Pons (tissue), 1 donor: Measurements from ENCODE around the gene COPRS.
A peak's percentile ranks its signal among the peaks of the same experiment; 100 is the strongest.

Experiments
- DNase-seq: peaks from one replicate; pipeline ENCODE4 v3.0.0-alpha.2; 2016; ENCODE audit warnings: low spot score

The COPRS gene, protein sequence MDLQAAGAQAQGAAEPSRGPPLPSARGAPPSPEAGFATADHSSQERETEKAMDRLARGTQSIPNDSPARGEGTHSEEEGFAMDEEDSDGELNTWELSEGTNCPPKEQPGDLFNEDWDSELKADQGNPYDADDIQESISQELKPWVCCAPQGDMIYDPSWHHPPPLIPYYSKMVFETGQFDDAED

DNA sequence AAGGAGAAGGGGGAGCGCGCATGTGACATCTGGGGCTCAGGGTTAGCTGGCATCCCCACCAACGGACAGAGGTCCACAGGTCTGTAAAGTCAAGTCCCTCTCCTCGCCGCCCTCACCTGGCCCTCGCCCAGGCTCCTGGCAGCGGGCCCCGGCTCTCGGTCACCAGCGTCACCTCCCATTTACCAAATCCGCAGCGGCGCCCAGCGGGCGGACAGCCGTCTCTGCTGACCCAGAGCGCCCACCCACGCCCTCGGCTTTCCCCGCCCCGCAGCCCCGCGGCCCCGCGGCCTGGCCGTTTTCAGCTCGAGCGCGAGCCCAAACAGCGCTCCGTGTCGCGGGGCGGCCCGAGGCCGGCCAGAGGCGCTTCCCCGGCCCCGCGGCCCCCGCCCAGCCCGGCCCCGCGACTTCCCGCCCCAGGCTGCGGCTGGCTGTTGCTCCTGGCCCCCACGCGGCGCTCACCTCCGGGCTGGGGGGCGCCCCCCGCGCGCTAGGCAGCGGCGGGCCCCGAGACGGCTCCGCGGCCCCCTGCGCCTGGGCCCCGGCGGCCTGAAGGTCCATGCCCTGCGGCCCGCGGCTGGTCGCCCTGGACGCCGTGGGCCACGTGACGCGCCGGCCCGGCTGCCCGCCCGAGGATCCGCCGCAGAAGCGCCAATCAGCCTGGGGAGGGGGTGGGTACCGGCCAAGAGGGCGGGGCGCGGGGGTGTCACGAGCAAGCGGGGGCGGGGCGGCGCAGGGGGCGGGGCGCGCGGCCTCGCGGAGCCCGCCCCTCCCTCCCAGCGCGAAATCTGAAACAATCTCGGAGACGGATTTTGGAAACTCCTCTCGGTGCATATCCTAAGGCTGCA, at the start of gene COPRS:
TSS of gene COPRS (minus strand) at position 603 of the 845 bp plus-strand sequence. CDS start at position 558, 45 bp downstream.
- peak; percentile 68 for DNase-seq

DNA sequence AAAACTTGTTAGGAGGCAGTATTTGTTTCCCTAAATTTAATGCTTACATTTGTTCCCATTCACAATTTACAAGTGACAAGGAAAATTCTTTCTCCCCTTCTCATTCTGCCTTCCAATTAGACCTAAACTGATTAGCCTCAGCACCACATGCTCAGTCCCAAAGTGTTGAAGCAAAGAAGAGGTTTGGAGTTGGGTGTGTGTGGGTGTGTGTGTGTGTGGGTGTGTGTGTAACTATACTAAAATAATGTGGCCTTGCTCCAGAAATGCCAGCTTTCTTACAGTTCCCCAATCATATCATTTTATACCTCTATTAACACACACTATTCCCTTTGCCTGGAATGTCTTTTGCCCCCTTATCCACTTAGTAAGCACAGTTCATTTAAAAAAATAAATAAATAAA, 49.3 kb upstream of the COPRS start:
- DNase-seq = no peak

DNA sequence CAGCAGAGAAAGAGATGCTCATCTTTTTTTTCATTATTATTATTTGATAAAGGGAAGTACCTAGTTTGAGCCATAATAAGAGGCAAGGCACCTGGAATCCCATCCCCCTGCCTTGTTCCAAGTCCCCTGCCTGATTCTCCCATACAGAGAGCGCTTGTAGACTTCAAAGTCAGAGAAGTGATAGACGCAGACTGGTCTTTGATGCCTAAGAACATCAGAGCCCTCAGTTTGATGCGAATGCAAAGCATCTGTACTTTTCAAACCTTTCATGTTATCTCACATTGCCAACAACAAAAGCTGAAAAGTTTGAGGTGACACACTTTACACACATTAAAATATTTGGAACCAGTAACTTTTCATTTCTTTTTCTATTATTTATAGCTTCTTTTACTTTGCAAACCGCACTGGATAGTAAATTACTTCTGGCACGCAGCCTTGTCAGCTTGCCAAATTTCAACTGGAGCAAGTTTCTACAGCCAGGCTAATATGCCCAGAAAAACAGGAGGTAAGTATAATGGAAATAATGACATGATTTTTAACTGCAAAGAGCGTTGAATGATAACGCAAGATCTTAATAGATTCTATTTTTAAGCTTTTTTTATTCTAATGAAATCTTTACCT, 48.4 kb upstream of the COPRS start:
- no peak for DNase-seq

DNA sequence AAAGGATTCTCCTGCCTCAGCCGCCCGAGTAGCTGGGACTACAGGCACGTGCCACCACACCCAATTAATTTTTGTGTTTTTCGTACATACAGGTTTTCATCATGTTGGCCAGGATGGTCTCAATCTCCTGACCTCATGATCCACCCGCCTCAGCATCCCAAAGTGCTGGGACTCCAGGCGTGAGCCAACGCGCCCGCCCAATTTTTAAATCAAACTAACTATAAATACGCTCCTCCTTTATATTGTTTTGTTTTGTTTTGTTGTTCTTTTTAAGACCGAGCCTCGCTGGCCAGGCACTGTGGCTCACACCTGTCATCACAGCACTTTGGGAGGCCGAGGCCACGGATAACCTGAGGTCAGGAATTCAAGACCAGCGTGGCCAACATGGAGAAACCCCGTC, 44.4 kb upstream of the COPRS start:
- no peak for DNase-seq

DNA sequence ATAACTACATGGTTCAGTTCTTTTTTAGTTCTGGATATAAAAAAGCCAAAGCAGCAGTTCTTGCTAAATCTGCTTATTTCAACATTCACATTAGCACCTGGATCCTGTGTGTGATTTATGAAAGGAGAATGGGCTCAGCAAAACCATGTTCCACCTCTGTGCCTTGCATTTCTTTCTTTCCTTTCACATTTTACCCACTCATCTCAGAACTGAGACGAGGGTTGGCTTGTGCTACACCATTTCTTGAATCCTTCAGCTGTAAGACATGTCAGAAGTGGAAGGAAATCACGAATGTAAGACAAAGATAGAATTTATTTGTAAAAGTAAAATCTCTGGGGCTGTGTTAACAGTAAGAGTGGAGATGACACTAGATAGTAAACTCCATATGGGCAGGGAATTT, 43.6 kb upstream of the COPRS start:
- no peak for DNase-seq

DNA sequence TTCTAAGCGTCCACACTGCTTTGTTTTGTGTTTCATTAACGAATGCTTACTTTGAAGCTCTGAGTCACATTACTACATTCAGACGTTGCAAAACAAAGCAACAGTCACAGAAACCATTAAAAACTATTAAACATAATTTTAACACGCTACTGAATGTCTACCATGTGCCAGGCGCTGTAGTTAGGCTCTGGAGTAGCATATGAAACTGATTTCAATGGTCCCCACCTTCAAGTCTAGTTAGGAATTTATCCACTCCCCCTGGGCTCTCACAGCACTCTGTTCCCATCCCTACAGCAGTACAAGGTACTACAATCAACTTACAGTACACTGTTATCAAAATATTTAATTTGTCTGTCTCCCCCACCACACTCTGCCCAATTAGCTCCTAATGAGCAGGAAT, 41.8 kb upstream of the COPRS start:
- DNase-seq = no peak

DNA sequence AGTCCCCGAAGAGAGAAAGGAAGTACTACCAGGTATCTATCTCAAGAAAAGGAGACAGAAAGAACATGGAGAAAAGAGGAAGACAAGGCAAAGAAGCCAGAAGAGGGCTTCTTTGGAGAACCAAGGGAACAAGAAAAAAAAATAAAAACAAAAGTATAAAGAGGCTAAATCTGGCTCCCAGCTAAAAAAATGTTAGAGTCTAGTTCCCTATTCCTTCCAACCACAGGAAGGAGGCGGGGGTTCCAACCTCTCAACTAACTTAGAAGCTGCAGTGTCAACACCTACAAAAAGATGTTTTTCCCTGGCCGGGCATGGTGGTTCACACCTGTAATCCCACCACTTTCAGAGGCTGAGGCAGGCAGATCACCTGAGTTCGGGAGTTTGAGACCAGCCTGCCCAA, 29.1 kb upstream of the COPRS start:
- peak; percentile 72 for DNase-seq

DNA sequence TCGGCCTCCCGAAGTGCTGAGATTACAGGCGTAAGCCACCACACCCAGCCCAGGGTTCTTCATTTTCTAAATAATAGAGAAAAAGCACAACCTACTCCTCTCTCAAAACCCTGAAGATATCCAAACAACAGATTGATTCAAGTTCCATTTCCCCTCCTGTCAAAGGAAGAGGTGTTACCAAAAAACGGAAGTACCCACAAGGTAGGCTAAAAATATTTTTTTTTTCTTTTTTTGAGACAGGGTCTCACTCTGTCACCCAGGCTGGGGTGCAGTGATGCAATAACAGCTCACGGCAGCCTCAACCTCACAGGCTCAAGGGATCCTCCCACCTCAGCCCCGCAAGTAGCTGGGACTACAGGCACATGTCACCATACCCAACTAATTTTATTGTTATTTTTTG, 23.5 kb upstream of the COPRS start:
- no peak for DNase-seq

DNA sequence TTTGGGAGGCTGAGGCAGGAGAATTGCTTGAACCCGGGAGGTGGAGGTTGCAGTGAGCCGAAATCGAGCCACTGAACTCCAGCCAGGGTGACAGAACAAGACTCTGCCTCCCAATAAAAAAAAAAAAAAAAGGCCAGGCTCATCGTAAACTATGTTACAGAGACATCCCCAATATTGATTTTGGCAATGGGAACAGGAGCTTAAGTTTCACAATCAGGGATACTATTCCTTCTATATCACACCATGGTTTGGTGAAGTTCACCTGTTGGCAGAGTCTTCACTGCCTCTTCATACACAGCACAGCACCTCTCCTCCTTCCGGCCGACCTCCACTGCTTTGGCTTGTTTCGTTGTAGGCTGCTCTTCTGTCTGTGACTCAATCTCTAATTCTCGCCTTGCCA, 21.3 kb upstream of the COPRS start:
- no peak for DNase-seq

DNA sequence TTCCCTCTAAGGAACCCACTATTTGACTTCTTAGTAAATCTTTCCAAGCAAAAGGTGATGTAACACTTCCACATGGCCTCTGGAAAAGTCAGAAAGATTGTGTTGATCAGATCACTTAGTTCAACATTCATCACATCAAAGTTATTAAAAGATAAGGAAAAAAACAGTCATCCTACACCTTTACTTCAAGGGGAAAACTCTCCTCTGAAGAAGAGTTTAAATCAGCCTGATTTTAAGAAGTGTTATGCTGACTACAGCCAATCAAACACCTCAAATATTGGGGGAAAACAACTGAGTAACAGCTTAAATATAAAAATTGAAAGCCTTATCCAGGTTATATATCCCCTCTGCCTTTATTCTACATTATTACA, 19.6 kb upstream of the COPRS start:
- no peak for DNase-seq

DNA sequence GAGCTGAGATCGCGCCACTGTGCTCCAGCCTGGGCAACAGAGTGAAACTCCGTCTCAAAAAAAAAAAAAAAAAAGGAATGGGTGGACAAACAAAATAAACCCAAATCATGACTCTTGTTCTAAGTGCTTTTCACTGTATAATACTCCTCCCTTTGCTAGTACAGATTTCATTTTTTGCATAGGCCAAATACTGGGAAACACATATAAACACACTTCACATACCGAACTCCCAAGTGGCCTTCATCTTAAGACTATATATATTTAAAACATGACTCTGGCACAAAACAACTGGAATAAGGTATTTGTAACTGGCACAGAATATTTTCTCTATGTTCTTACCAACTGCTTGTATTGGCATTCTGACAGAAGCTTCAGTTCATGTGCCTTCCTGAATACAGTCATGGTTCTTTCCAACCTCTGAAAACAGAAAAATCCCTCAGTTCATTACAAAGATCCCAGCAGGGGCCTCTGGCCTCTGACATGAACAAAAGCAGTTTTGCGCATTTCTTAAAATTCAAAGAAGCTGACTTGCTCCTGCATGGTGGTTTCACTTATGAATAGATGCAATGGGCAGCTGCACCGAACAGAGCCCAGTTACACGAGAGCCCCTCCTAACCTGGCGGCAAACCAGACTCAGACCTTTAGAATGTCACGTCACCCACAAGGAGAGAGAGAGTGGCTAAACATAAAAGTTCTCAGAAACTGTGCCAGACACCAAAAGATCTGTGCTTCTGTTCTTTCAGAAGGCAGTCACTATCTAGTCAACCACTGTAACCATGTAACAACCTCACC, 19.1 kb upstream of the COPRS start:
- no peak for DNase-seq

DNA sequence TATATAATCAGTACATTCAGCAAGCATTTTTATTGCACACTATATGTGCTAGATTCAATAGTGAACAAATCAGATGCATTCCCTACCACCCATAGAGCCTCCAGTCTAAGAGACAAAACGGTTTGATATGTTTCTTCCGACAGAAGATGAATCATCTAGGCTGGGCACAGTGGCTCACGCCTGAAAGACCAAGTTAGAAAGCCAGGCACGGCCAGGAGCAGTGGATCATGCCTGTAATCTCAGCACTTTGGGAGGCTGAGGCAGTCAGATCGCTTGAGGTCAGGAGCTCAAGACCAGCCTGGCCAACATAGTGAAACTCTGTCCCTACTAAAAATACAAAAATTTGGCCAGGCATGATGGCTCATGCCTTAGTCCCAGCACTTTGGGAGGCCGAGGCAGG, 18.3 kb upstream of the COPRS start:
- no peak for DNase-seq

DNA sequence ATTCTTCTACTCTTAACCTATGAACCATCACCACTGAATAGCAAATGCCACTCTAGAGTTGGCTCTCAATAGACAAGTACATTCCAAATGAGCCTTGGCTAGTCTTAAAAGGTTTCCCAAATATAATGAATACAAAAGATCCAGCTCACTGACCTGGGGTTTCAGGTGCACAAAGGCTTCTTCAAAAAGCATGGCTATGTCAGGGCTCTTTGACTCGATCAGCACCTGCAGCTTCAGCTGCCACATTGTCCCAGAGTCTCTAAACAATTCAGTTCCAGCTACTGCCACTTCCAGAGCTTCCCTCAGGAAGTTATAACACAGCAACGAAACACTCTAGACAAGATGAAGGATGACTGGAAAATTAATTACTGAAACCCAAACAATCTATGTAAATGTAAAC, 16.0 kb upstream of the COPRS start:
- DNase-seq = no peak

DNA sequence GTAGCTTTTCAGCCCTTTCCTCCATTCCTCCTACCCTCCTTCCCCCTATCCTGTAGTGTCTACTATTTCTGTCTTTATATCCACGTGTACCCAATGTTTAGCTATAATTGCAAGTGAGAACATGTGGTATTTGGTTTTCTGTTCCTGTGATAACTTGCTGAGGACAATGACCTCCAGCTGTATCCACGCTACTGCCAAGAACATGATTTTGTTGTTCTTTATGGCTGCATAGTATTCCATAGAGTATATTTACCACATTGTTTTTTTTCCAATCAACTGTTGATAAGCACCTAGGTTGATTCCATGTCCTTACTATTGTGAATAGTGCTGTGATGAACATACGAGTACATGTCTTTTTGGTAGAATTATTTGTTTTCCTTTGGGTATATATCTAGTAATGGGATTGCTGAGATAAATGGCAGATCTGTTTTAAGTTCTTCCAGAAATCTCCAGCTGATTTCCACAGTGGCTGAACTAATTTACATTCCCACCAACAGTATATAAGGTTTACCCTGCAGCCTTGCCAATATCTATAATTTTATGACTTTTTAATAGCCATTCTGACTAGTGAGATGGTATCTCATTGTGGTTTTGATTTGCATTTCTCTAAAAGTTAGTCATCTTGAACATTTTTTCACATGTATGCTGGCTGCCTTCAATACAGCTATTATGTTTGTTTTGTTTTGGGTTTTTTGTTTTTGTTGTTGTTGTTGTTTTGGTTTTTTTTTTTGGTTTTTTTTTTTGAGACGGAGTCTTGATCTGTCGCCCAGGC, 10.9 kb upstream of the COPRS start:
- DNase-seq = no peak

DNA sequence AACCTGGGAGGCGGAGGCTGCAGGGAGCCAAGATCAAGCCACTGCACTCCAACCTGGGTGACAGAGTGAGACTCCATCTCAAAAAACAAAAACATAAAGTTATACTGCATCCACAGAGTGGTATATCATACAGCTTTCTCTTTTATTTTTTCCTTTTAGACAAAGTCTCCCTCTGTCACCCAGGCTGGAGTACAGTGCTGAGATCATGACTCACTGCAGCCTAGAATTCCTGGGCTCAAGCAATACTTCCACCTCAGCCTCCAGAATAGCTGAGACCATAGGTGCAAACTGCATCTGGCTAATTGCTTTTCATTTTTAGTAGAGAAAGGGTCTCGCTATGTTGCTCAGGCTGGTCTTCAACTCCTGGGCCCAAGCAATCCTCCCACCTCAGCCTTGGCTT, 10.0 kb upstream of the COPRS start:
- DNase-seq = no peak

DNA sequence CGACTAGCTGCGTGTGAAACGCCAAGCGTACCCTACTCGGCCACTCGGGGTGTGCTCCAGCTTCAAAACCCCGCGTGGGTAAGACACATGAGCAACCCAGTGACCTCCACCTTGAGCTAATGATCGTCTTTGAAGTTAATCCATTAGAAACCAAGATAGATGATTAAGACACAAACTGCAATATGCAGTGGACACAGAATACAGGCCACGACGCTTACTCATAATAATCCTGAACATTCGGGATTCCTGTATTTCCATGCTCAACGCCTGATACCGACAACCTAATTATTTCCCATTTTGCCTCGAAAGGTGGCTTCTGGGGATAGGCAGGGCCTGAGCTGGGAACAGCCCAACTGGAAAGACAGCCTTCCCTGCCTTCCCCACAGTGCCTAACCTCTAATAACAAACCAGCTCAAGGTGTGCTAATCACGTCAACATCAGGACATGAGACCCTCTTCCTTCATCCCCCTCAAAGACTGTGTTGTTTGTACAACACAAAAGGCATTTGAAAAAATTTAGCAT, 504 bp upstream of the COPRS start:
- DNase-seq = no peak

DNA sequence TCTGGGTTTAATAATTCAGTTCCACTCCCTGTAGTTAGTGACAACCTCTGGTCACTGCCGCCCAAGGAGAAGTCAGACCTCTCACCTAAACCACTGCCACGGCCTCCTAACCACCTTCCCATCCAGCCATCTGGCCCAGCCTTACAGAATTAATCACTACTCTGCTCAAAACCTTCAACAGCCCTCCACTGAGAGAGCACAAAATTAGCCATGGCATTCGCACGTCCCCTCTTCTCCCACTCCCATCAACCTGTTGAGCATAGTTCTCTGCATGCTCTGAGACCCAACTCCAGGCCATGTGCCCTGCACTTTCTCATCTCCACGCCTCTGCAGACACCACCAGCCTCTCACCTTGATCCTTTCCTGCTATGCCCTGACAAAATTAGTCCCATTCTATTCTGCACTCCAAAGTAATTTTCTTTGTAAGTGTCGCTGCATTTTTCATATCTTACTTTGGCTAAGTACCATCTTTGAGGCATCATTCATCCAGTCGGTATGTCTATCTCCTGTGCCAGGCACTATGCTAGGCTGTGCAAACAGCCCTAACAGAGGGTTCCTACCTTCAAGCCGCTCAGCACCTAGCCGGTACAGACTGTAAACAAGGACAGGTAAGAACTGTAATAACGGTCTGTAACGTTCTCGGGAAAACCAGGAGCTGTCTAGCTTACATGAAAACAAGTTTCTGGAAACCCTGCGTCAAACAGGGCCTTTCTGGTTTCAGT, 963 bp downstream of the COPRS start:
- no peak for DNase-seq

DNA sequence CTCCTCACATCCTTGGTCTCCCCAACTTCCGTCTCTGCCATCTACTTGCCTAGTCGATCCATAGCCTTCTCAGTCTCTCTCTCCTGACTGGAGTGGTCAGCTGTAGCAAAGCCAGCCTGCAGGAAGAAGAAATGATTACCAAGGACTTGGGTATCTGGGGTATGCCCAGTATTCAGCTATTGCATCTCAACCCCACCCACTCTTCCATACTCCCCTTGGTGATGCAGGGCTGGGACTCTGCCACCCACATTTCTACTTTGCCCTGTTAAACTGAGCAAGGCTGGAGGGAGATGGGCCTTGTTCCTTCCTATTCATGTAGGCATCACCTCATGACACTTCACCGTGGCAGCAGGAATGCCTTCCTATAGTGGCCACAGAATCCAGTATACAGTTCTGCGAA, 2.3 kb downstream of the COPRS start:
- DNase-seq = no peak

DNA sequence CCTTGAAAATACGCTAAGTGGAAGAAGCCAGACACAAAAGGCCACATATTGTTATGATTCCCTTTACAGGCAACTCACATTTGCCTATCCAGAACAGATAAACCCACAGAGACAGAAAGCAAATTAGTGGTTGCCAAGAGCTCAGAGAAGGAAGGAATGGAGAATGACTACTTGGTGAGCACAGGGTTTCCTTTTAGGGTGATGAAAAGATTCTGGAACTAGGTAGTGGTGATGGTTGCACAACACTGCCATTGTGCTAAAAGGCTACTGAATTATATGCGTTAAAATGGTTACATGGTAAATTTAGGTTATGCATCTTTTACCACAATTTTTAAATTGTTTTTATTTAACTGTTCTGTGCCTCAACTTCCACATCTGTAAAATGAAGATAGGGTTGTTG, 4.4 kb downstream of the COPRS start:
- no peak for DNase-seq

DNA sequence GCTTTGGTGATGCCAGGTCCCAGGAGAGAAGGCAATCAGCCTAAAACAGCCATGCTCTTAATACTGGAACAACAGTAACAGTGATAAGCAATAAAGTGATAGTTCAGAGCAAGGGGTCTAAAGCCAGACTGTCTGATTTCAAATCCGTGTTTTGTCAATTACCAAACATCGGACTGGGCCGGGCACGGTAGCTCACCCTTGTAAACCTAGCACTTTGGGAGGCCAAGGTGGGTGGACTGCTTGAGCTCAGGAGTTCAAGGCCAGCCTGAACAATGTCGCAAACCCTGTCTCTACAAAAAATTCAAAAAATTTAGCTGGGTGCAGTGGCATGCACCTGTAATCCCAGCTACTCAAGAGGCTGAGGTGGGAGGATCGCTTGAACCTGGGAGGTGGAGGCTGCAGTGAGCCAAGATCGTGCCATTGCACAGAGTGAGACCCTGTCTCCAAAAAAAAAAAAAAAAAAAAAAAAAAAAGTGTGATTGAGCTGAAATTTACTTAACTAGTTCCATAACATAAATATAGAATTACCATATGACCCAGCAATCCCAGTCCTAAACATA, 5.1 kb downstream of the COPRS start:
- no peak for DNase-seq

DNA sequence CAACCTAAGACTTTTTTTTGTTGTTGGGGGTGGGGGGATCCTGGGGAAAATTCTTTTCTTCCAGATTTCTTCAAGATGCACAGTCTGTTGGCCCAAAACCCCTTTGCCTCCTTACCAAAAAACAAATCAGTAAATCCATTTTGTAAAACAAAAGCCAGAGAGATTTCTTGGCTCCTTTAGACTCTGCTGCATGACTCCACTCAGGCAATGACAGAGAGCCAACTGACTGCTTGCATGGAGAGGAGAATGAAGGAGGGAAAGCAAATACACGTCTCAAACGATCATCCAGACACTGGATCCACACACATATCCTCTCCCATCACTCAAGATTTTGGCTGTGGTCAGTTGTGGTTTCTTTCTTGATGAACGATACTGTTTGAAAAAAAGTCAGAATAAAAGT, 13.8 kb downstream of the COPRS start:
- no peak for DNase-seq
